Natural killer cell (primary cell): ENCODE data around the gene EFCAB9. TPM values are rescaled to one million over a fixed set of nuclear protein-coding genes. Genes with fewer than 3 reads are reported as not detected.

ENCODE experiments used
- ATAC-seq, 3 donors: fragments of 150-1000 bp in 2 of 3; fragments of 200-7000 bp in 1 of 3; cut with Tn5 transposase; 1 replicate in 1 of 3; 2 replicates in 2 of 3; pipeline ENCODE4 v1.10.0; 2021; ENCODE audit warnings: mild to moderate bottlenecking in 2 of 3, moderate library complexity in 2 of 3
- DNase-seq, 2 donors: peaks; one replicate each; pipeline versions ENCODE4 v3.0.0 to v3.0.0-alpha.2; 2013 to 2021; ENCODE audit warnings: mixed read lengths in 1 of 2
- H3K27ac ChIP-seq: one replicate; pipeline ENCODE4 v1.5.1; 2013; ENCODE audit warnings: mild to moderate bottlenecking, low read length
- H3K27me3 ChIP-seq: one replicate; pipeline ENCODE4 v1.6.1; 2013; ENCODE audit warnings: low read length; ENCODE audit not compliant: control insufficient read depth, insufficient read depth
- H3K36me3 ChIP-seq: one replicate; pipeline ENCODE4 v1.6.1; 2013; ENCODE audit warnings: low read length; ENCODE audit not compliant: control insufficient read depth, insufficient read depth
- H3K4me1 ChIP-seq: one replicate; pipeline ENCODE4 v1.6.1; 2013; ENCODE audit warnings: low read length; ENCODE audit not compliant: control insufficient read depth, insufficient read depth
- H3K4me3 ChIP-seq: one replicate; pipeline ENCODE4 v1.5.1; 2013; ENCODE audit warnings: low read length
- H3K9me3 ChIP-seq: one replicate; pipeline ENCODE4 v1.6.1; 2013; ENCODE audit warnings: low read length; ENCODE audit not compliant: control insufficient read depth, insufficient read depth
- H3K27ac Mint-ChIP-seq, 2 donors: one replicate each; pipeline ENCODE4 v1.8.0; 2022; ENCODE audit warnings: mild to moderate bottlenecking in 2 of 2, mixed read lengths in 2 of 2, moderate library complexity in 1 of 2
- H3K27me3 Mint-ChIP-seq, 2 donors: one replicate each; pipeline ENCODE4 v1.8.0; 2022; ENCODE audit warnings: low read depth in 2 of 2, mixed read lengths in 2 of 2
- H3K36me3 Mint-ChIP-seq: one replicate; pipeline ENCODE4 v1.8.0; 2022; ENCODE audit warnings: mixed read lengths
- H3K4me1 Mint-ChIP-seq, 2 donors: one replicate each; pipeline ENCODE4 v1.8.0; 2022; ENCODE audit warnings: mixed read lengths in 2 of 2
- H3K4me3 Mint-ChIP-seq: one replicate; pipeline ENCODE4 v1.8.0; 2022; ENCODE audit warnings: mild to moderate bottlenecking, moderate library complexity, mixed read lengths
- H3K9me3 Mint-ChIP-seq, 2 donors: one replicate each; pipeline ENCODE4 v1.8.0; 2022; ENCODE audit warnings: mixed read lengths in 2 of 2
- CTCF ChIP-seq: fragments of 200-600 bp; IDR thresholded peaks from one replicate; pipeline ENCODE4 v1.8.0; 2022; ENCODE audit warnings: antibody characterized with exemption
- WGBS: methylation state at CpG from one replicate; pipeline ENCODE4 v1.1.7; 2013; ENCODE audit warnings: missing lambda C conversion rate; ENCODE audit not compliant: insufficient coverage; 5-methylcytosine and 5-hydroxymethylcytosine counted together
- intact Hi-C: fragments of 100-400 bp; cut with micrococcal nuclease; formaldehyde crosslinking; loops from one replicate; pipeline ENCODE4 v1.14.2; 2022
- total RNA-seq, 4 donors: library from RNA; stranded (reverse); fragments of 120-200 nt in 1 of 4; gene quantifications; one replicate each; pipeline versions ENCODE4 v1.2.3 to v1.2.4, GENCODE V29; 2013 to 2022

The EFCAB9 gene
- total RNA-seq, 3 donors from 2014 or later (not counting 1 experiment from before 2014, with no cell fraction given), result not detected

DNA sequence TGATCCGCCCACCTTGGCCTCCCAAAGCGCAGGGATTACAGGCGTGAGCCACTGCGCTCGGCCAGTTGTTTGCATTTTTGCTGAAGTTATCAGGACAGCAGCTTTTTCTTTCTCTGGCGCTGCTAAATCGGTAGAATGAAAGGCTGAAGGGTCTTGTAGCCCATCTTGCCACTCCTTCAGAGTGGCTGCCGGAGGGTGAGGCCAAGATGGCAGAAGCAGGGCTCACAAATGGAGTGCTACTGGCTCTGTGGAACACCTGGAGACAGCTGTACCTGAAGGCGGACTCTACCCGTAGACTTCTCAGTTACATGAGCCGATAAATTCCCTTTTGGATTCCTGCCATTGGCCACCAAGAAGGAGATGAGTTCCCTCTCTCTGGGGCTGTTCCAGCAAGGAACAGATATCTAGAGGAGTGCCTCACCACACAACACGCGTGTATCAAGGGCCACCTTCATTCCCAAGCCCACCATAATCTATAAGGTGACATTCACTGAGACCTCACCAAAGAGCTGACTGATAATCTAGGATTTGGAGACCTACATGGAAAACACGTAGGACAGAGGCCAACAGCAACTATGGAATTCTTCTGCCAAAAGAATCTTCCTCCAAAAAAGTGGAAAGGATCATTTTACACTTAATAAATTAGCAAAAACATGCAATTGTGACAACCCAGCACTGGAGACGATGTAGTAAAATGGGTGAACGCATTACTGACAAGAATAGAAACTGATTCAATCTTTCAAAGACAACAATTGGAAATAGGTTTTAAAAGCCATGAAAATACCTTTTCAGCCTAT is 27.7 kb upstream of the EFCAB9 start:
- H3K4me3 ChIP-seq, result no peak overlapping the region
- H3K9me3 Mint-ChIP-seq, result no peaks in the 10 kb centered on the region
- peak overlapping the region; percentile 97 to 98 for H3K27ac Mint-ChIP-seq
- no peak for TF ChIP-seq CTCF
- 82% methylated on average over 16 of the region's 16 CpGs for WGBS
- H3K27me3 Mint-ChIP-seq, result no peaks in the 10 kb centered on the region
- intact Hi-C loops, result no loop called here
- peak overlapping the region; percentile 50 for H3K4me3 Mint-ChIP-seq
- peaks cover 74 to 91% of the 10 kb centered on the region in 2 donors for H3K4me1 Mint-ChIP-seq
- no peaks in the 10 kb centered on the region for H3K9me3 ChIP-seq
- no peak for DNase-seq
- H3K4me1 ChIP-seq, result peaks cover 97% of the 10 kb centered on the region
- no peaks in the 10 kb centered on the region for H3K27me3 ChIP-seq
- H3K36me3 Mint-ChIP-seq, result no peaks in the 10 kb centered on the region
- H3K27ac ChIP-seq, result no peak overlapping the region
- H3K36me3 ChIP-seq, result peaks cover 41% of the 10 kb centered on the region
- ATAC-seq, result no peak

- 67% methylated on average over 7 of the region's 7 CpGs for WGBS
- no peak for TF ChIP-seq CTCF
Measured at GRCh38 chr5:172167895-172168294, 26.1 kb upstream of the EFCAB9 start.

DNA sequence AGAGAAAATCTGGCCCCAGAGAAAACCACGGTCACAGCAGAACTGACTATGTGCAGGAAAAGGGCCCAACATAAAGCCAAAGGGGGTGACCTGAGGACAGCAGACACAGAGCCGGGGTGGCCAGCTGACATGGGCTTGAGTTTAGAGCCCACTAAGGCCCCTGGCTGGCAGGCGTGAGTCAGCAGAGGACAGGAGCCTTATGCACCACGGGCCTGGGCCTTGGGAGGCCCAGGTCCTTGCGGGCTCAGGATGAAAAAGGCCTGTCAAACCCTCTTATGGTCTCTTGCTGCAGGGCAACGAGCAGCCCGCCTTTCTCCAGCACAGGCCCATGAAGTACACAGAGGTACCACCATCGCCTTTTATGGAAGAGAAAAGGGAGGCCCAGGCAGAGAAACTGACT is 25.7 kb upstream of the EFCAB9 start:
- no peak for TF ChIP-seq CTCF
- no peaks in the 10 kb centered on the region for H3K36me3 Mint-ChIP-seq

More at GRCh38 chr5:172167895-172168294, 26.1 kb upstream of the EFCAB9 start:
- Histone ChIP-seq H3K27ac (peak overlapping the region; percentile 66), H3K9me3 (no peaks in the 10 kb centered on the region), H3K4me3 (no peak overlapping the region), H3K36me3 (peaks cover 35% of the 10 kb centered on the region), H3K27me3 (no peaks in the 10 kb centered on the region), H3K4me1 (peaks cover 97% of the 10 kb centered on the region)
- intact Hi-C loops, result no loop called here
- no peaks in the 10 kb centered on the region for H3K9me3 Mint-ChIP-seq
- no peaks in the 10 kb centered on the region for H3K36me3 Mint-ChIP-seq
- peak in 2 of 3 donors; percentile 7 to 28 for ATAC-seq
- H3K4me1 Mint-ChIP-seq, result peaks cover 75 to 94% of the 10 kb centered on the region in 2 donors
- DNase-seq, result no peak
- no peaks in the 10 kb centered on the region for H3K27me3 Mint-ChIP-seq
- peak overlapping the region; percentile 79 for H3K4me3 Mint-ChIP-seq
- peak overlapping the region; percentile 97 to 98 for H3K27ac Mint-ChIP-seq

More for the DNA sequence above, 25.7 kb upstream of the EFCAB9 start:
- WGBS, result 53% methylated on average over 8 of the region's 8 CpGs
- Histone ChIP-seq H3K4me1 (peaks cover 97% of the 10 kb centered on the region), H3K27me3 (no peaks in the 10 kb centered on the region), H3K27ac (peak overlapping the region; percentile 66), H3K4me3 (no peak overlapping the region), H3K36me3 (peaks cover 37% of the 10 kb centered on the region), H3K9me3 (no peaks in the 10 kb centered on the region)
- ATAC-seq (peak in 2 of 3 donors; percentile 10 to 11), DNase-seq (no peak)
- Mint-ChIP-seq H3K27ac (peak overlapping the region; percentile 97 to 98), H3K4me3 (peak overlapping the region; percentile 80), H3K4me1 (peaks cover 74 to 94% of the 10 kb centered on the region in 2 donors), H3K27me3 (no peaks in the 10 kb centered on the region), H3K9me3 (no peaks in the 10 kb centered on the region)
- intact Hi-C loops, result no loop called here
